Osteocyte (in vitro differentiated cells): ENCODE data around the gene EFHC2. TPM values are rescaled to one million over a fixed set of nuclear protein-coding genes. Genes with fewer than 3 reads are reported as not detected.
"Not testable (repeated sequence)": the region's sequence is repeated elsewhere in the genome, so short reads cannot be mapped to it uniquely, and the experiment has no call there.

Experiments
- DNase-seq: peaks from one replicate; pipeline ENCODE4 v3.0.0; 2021; ENCODE audit warnings: mixed read lengths; ENCODE audit not compliant: unreplicated experiment; ENCODE audit errors: extremely low spot score
- H3K27ac Mint-ChIP-seq: one replicate; pipeline ENCODE4 v1.8.0; 2021; ENCODE audit warnings: mild to moderate bottlenecking, mixed read lengths; ENCODE audit not compliant: unreplicated experiment
- H3K27me3 Mint-ChIP-seq: one replicate; pipeline ENCODE4 v1.8.0; 2021; ENCODE audit warnings: mixed read lengths; ENCODE audit not compliant: unreplicated experiment
- H3K36me3 Mint-ChIP-seq: one replicate; pipeline ENCODE4 v1.8.0; 2021; ENCODE audit warnings: mixed read lengths; ENCODE audit not compliant: unreplicated experiment
- H3K4me1 Mint-ChIP-seq: one replicate; pipeline ENCODE4 v1.8.0; 2021; ENCODE audit warnings: mixed read lengths; ENCODE audit not compliant: unreplicated experiment
- H3K4me3 Mint-ChIP-seq: one replicate; pipeline ENCODE4 v1.8.0; 2021; ENCODE audit warnings: mild to moderate bottlenecking, moderate library complexity, mixed read lengths; ENCODE audit not compliant: unreplicated experiment
- H3K9me3 Mint-ChIP-seq: one replicate; pipeline ENCODE4 v1.8.0; 2021; ENCODE audit warnings: mixed read lengths; ENCODE audit not compliant: unreplicated experiment
- total RNA-seq: library from RNA; stranded (reverse); gene quantifications from 2 replicates; pipeline ENCODE4 v1.2.1, GENCODE V29; 2021
- TF ChIP-seq, protein P1 (sequence below): fragments of 200-600 bp; sonication (generic); IDR thresholded peaks from 2 replicates; pipeline ENCODE4 v1.5.0; 2021; ENCODE audit warnings: antibody characterized with exemption, mild to moderate bottlenecking, moderate library complexity

Gene EFHC2
- total RNA-seq, 1 donor from 2014 or later: not detected

DNA sequence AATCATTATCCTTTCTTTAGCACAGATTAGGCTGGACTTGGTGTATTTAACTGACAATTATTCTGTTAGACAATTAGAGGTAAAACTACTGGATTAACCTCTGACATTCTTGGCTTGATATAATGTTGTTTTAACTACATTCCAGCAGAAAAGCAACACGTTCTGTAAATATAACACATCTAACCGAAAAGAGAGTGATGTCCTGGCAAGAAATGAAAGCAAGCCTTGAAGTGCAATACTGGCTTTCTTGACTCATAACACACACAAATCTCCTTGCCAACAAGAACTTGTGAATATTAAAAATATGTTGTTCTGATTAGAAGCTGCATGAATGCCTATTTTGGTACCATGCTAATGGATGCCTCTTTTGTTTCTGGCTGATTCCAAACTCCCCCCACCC is 76.4 kb downstream of the EFHC2 start:
- no peaks in the 10 kb centered on the region for H3K4me1 Mint-ChIP-seq
- no peak overlapping the region for H3K4me3 Mint-ChIP-seq
- no peaks in the 10 kb centered on the region for H3K9me3 Mint-ChIP-seq
- no peaks in the 10 kb centered on the region for H3K36me3 Mint-ChIP-seq
- DNase-seq: no peak
- peaks cover 2% of the 10 kb centered on the region for H3K27me3 Mint-ChIP-seq
- TF ChIP-seq, protein P1, sequence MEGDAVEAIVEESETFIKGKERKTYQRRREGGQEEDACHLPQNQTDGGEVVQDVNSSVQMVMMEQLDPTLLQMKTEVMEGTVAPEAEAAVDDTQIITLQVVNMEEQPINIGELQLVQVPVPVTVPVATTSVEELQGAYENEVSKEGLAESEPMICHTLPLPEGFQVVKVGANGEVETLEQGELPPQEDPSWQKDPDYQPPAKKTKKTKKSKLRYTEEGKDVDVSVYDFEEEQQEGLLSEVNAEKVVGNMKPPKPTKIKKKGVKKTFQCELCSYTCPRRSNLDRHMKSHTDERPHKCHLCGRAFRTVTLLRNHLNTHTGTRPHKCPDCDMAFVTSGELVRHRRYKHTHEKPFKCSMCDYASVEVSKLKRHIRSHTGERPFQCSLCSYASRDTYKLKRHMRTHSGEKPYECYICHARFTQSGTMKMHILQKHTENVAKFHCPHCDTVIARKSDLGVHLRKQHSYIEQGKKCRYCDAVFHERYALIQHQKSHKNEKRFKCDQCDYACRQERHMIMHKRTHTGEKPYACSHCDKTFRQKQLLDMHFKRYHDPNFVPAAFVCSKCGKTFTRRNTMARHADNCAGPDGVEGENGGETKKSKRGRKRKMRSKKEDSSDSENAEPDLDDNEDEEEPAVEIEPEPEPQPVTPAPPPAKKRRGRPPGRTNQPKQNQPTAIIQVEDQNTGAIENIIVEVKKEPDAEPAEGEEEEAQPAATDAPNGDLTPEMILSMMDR: no peak
- no peak overlapping the region for H3K27ac Mint-ChIP-seq

DNA sequence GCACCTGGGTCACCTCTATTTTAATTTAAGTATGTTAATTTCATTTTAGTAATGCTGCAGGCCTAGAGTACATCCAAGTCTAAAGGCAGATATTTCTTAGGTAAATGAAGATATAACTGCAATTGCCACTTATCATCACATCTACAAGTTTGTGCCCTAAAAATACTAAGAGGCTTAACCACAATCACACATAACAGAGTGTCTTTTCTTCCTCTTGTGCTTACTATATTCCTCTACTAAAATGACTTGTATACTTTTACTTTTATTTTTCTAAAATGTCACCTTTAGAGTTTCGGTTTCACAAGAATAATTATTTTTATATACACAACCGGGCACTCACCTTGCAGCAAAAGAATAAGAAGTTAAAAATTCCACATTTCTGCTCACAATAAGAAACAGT is 77.9 kb downstream of the EFHC2 start:
- no peaks in the 10 kb centered on the region for H3K27me3 Mint-ChIP-seq
- no peak overlapping the region for H3K4me3 Mint-ChIP-seq
- no peaks in the 10 kb centered on the region for H3K9me3 Mint-ChIP-seq
- H3K4me1 Mint-ChIP-seq: no peaks in the 10 kb centered on the region
- no peak overlapping the region for H3K27ac Mint-ChIP-seq
- TF ChIP-seq, protein P1: no peak
- no peaks in the 10 kb centered on the region for H3K36me3 Mint-ChIP-seq
- no peak for DNase-seq

DNA sequence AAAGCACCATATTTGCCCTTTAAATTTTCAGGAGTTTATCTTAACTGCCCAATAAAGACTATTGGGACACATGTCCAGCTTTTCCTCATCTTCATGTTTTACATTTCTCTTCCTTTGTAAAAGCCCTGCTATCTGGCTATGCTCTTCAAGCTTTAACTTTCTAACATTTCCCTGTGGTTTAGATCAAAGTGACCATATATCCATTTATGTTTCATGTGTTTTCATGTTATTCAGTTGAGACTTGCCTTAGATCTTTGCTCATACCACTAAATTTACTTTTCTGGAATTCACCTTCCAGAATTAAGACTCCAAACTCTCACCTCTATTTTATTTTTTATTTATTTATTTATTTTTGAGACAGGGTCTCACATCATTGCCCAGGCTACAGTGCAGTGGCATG is 78.5 kb downstream of the EFHC2 start:
- TF ChIP-seq, protein P1: no peak
- Mint-ChIP-seq H3K36me3 (no peaks in the 10 kb centered on the region), H3K4me3 (no peak overlapping the region), H3K9me3 (peaks cover under 1% of the 10 kb centered on the region), H3K27ac (no peak overlapping the region), H3K27me3 (no peaks in the 10 kb centered on the region), H3K4me1 (no peaks in the 10 kb centered on the region)
- DNase-seq: no peak

DNA sequence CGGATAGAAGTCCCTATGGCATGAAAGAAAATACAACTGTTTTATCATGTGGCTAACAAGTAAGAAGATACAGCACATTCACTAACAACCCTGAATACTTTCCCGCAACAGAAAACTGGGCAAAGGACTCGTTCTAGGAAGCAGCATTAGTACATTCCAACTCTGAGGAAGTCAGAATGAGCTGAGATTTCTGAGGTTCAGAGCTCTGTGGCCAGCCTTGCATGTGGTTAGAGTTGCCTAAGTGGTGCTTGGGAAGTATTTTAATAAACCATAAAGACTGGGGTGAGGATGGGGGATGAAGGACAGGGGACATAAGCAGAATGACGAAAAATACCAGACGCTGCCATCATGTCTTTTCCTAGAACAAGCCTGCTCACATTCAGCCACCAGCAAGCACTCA is 82.2 kb downstream of the EFHC2 start:
- H3K4me1 Mint-ChIP-seq: no peaks in the 10 kb centered on the region
- no peaks in the 10 kb centered on the region for H3K36me3 Mint-ChIP-seq
- peaks cover 9% of the 10 kb centered on the region for H3K9me3 Mint-ChIP-seq
- H3K27me3 Mint-ChIP-seq: no peaks in the 10 kb centered on the region
- TF ChIP-seq, protein P1: no peak
- H3K27ac Mint-ChIP-seq: no peak overlapping the region
- no peak overlapping the region for H3K4me3 Mint-ChIP-seq
- no peak for DNase-seq

DNA sequence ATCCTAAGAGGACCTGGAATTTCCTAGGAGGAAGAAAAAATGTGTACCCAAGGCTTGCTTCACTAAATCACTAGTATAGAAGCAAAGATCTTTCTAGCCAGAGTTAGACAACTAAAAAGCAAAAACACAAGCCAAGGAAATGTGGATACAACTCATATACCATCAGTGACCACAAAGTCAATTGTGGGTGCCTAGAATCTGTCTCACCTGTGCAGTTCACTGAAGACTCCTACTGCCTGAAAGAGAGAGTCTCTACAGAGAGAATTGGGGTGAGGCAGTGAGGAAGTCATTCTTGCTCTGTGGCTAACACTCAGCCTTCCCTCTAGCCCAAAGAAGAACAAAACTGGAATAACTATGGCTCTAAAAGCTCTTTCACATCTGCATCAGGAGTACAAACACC is 82.9 kb downstream of the EFHC2 start:
- Mint-ChIP-seq H3K27ac (no peak overlapping the region), H3K27me3 (no peaks in the 10 kb centered on the region), H3K36me3 (no peaks in the 10 kb centered on the region), H3K4me1 (no peaks in the 10 kb centered on the region), H3K4me3 (no peak overlapping the region), H3K9me3 (peaks cover 13% of the 10 kb centered on the region)
- no peak for DNase-seq
- TF ChIP-seq, protein P1: no peak

DNA sequence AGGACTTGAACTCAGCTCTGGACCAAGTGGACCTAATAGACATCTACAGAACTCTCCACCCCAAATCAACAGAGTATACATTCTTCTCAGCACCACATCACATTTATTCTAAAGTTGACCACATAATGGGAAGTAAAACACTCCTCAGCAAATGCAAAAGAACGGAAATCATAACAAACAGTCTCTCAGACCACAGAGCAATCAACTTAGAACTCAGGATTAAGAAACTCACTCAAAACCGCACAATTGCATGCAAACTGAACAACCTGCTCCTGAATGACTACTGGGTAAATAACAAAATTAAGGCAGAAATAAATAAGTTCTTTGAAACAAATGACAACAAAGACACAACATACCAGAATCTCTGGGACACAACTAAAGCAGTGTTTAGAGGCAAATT is 87.7 kb downstream of the EFHC2 start:
- not testable (repeated sequence) for H3K27ac Mint-ChIP-seq, H3K4me1 Mint-ChIP-seq, H3K4me3 Mint-ChIP-seq, H3K36me3 Mint-ChIP-seq, H3K27me3 Mint-ChIP-seq, DNase-seq
- peaks cover 13% of the 10 kb centered on the region for H3K9me3 Mint-ChIP-seq
